ENCODE measurements around the gene TMEM88. TPM values are rescaled to one million over a fixed set of nuclear protein-coding genes. Genes with fewer than 3 reads are reported as not detected.

Gene TMEM88
- total RNA-seq, 1 donor from 2014 or later = 33.7 TPM

DNA sequence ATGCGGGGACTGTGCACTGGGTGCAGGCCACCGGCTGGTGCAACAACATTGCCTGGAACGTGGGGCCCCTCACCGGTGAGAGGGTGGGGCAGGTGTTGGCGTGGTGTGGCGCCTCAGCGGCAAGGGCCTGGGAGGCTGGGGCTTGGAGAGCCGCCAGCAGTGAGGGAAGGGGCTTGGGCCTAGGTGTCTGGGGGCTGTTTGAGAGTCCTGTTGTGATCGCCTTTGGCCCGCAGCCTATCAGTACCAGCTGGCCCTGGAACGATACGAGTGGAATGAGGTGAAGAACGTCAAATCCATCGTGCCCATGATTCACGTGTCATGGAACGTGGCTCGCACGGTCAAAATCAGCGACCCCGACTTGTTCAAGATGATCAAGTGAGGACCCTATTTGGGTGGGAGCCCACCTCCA, 2.6 kb upstream of the TMEM88 start:
- H4K20me1 ChIP-seq (ENCODE audit: insufficient read depth, low read length) = peaks cover 46% of the 10 kb centered on the region

DNA sequence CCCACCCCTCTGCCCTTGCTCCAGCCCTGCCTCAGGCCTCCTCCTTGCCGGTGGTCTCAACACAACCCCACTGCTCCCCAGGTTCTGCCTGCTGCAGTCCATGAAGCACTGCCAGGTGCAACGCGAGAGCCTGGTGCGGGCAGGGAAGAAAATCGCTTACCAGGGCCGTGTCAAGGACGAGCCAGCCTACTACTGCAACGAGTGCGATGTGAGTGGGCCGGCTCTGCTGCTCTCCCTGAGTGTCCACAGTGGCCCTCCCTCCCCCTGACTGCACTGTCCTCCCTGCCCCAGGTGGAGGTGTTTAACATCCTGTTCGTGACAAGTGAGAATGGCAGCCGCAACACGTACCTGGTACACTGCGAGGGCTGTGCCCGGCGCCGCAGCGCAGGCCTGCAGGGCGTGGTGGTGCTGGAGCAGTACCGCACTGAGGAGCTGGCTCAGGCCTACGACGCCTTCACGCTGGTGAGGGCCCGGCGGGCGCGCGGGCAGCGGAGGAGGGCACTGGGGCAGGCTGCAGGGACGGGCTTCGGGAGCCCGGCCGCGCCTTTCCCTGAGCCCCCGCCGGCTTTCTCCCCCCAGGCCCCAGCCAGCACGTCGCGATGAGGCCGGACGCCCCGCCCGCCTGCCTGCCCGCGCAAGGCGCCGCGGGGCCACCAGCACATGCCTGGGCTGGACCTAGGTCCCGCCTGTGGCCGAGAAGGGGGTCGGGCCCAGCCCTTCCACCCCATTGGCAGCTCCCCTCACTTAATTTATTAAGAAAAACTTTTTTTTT, 1.8 kb upstream of the TMEM88 start:
- no peaks in the 10 kb centered on the region for H3K9me3 ChIP-seq (ENCODE audit: insufficient read depth, low read depth, low read length)
- Mint-ChIP-seq H3K9me3 (ENCODE audit: unreplicated experiment) (no peaks in the 10 kb centered on the region), H3K27ac (ENCODE audit: unreplicated experiment) (no peak overlapping the region), H3K4me1 (ENCODE audit: low read depth, unreplicated experiment) (peaks cover 11% of the 10 kb centered on the region), H3K27me3 (ENCODE audit: low read depth, unreplicated experiment) (no peaks in the 10 kb centered on the region), H3K4me3 (ENCODE audit: unreplicated experiment) (no peak overlapping the region), H3K36me3 (ENCODE audit: low read depth, unreplicated experiment) (peaks cover 24% of the 10 kb centered on the region)
- no peak overlapping the region for H3K4me2 ChIP-seq (ENCODE audit: low read length)
- no peaks in the 10 kb centered on the region for H3K27me3 ChIP-seq (ENCODE audit: insufficient read depth, low read length)
- H3K27ac ChIP-seq (ENCODE audit: low read depth, low read length) = no peak overlapping the region
- H4K20me1 ChIP-seq (ENCODE audit: insufficient read depth, low read length) = peaks cover 46% of the 10 kb centered on the region
- H3K79me2 ChIP-seq (ENCODE audit: insufficient read depth, low read length) = peaks cover 8% of the 10 kb centered on the region
- H3K9ac ChIP-seq (ENCODE audit: low read length) = no peak overlapping the region
- no peak for TF ChIP-seq EZH2 (IDR thresholded peaks at IDR 0.05; ENCODE audit: insufficient read depth, low read length)
- TF ChIP-seq, protein P1, sequence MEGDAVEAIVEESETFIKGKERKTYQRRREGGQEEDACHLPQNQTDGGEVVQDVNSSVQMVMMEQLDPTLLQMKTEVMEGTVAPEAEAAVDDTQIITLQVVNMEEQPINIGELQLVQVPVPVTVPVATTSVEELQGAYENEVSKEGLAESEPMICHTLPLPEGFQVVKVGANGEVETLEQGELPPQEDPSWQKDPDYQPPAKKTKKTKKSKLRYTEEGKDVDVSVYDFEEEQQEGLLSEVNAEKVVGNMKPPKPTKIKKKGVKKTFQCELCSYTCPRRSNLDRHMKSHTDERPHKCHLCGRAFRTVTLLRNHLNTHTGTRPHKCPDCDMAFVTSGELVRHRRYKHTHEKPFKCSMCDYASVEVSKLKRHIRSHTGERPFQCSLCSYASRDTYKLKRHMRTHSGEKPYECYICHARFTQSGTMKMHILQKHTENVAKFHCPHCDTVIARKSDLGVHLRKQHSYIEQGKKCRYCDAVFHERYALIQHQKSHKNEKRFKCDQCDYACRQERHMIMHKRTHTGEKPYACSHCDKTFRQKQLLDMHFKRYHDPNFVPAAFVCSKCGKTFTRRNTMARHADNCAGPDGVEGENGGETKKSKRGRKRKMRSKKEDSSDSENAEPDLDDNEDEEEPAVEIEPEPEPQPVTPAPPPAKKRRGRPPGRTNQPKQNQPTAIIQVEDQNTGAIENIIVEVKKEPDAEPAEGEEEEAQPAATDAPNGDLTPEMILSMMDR (IDR thresholded peaks at IDR 0.05; ENCODE audit: insufficient read depth, low read depth, low read length) = no peak
- no peak overlapping the region for H3K4me3 ChIP-seq (ENCODE audit: insufficient read depth, low read depth, low read length)
- DNase-seq (ENCODE audit: low read depth) = no peak
- H3K4me1 ChIP-seq (ENCODE audit: insufficient read depth, low read length) = peaks cover 25% of the 10 kb centered on the region
- H3K36me3 ChIP-seq (ENCODE audit: insufficient read depth, low read length) = peaks cover 11% of the 10 kb centered on the region
- no peak overlapping the region for H2AFZ ChIP-seq (ENCODE audit: low read depth, low read length)
- FAIRE-seq = no peak

More for the DNA sequence above, 2.6 kb upstream of the TMEM88 start:
- no peak for FAIRE-seq
- Mint-ChIP-seq H3K27ac (ENCODE audit: unreplicated experiment) (peak overlapping the region; percentile 34), H3K36me3 (ENCODE audit: low read depth, unreplicated experiment) (peaks cover 24% of the 10 kb centered on the region), H3K27me3 (ENCODE audit: low read depth, unreplicated experiment) (no peaks in the 10 kb centered on the region), H3K4me3 (ENCODE audit: unreplicated experiment) (peak overlapping the region; percentile 40), H3K4me1 (ENCODE audit: low read depth, unreplicated experiment) (peaks cover 11% of the 10 kb centered on the region), H3K9me3 (ENCODE audit: unreplicated experiment) (no peaks in the 10 kb centered on the region)
- no peak for DNase-seq (ENCODE audit: low read depth)
- Histone ChIP-seq H2AFZ (ENCODE audit: low read depth, low read length) (no peak overlapping the region), H3K4me3 (ENCODE audit: insufficient read depth, low read depth, low read length) (no peak overlapping the region), H3K9ac (ENCODE audit: low read length) (no peak overlapping the region), H3K36me3 (ENCODE audit: insufficient read depth, low read length) (peaks cover 11% of the 10 kb centered on the region), H3K9me3 (ENCODE audit: insufficient read depth, low read depth, low read length) (no peaks in the 10 kb centered on the region), H3K4me1 (ENCODE audit: insufficient read depth, low read length) (peaks cover 23% of the 10 kb centered on the region), H3K27ac (ENCODE audit: low read depth, low read length) (no peak overlapping the region), H3K4me2 (ENCODE audit: low read length) (no peak overlapping the region), H3K79me2 (ENCODE audit: insufficient read depth, low read length) (peaks cover 7% of the 10 kb centered on the region), H3K27me3 (ENCODE audit: insufficient read depth, low read length) (no peaks in the 10 kb centered on the region)
- TF ChIP-seq, protein P1 (IDR thresholded peaks at IDR 0.05; ENCODE audit: insufficient read depth, low read depth, low read length) = no peak
- no peak for TF ChIP-seq EZH2 (IDR thresholded peaks at IDR 0.05; ENCODE audit: insufficient read depth, low read length)

DNA sequence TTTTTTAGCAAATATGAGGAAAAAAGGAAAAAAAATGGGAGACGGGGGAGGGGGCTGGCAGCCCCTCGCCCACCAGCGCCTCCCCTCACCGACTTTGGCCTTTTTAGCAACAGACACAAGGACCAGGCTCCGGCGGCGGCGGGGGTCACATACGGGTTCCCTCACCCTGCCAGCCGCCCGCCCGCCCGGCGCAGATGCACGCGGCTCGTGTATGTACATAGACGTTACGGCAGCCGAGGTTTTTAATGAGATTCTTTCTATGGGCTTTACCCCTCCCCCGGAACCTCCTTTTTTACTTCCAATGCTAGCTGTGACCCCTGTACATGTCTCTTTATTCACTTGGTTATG, 1.2 kb upstream of the TMEM88 start:
- Histone ChIP-seq H3K9me3 (ENCODE audit: insufficient read depth, low read depth, low read length) (no peaks in the 10 kb centered on the region), H3K79me2 (ENCODE audit: insufficient read depth, low read length) (peaks cover 13% of the 10 kb centered on the region), H3K4me1 (ENCODE audit: insufficient read depth, low read length) (peaks cover 29% of the 10 kb centered on the region), H3K27ac (ENCODE audit: low read depth, low read length) (no peak overlapping the region), H4K20me1 (ENCODE audit: insufficient read depth, low read length) (peaks cover 46% of the 10 kb centered on the region), H3K4me3 (ENCODE audit: insufficient read depth, low read depth, low read length) (no peak overlapping the region), H3K36me3 (ENCODE audit: insufficient read depth, low read length) (peaks cover 11% of the 10 kb centered on the region), H3K4me2 (ENCODE audit: low read length) (no peak overlapping the region), H3K9ac (ENCODE audit: low read length) (no peak overlapping the region), H3K27me3 (ENCODE audit: insufficient read depth, low read length) (no peaks in the 10 kb centered on the region), H2AFZ (ENCODE audit: low read depth, low read length) (no peak overlapping the region)
- TF ChIP-seq, protein P1 (IDR thresholded peaks at IDR 0.05; ENCODE audit: insufficient read depth, low read depth, low read length) = no peak
- no peak for TF ChIP-seq EZH2 (IDR thresholded peaks at IDR 0.05; ENCODE audit: insufficient read depth, low read length)
- Mint-ChIP-seq H3K9me3 (ENCODE audit: unreplicated experiment) (no peaks in the 10 kb centered on the region), H3K27me3 (ENCODE audit: low read depth, unreplicated experiment) (no peaks in the 10 kb centered on the region), H3K36me3 (ENCODE audit: low read depth, unreplicated experiment) (peaks cover 24% of the 10 kb centered on the region), H3K4me1 (ENCODE audit: low read depth, unreplicated experiment) (peaks cover 14% of the 10 kb centered on the region), H3K27ac (ENCODE audit: unreplicated experiment) (peak overlapping the region; percentile 64), H3K4me3 (ENCODE audit: unreplicated experiment) (peak overlapping the region; percentile 45)
- DNase-seq (ENCODE audit: low read depth) = no peak
- FAIRE-seq = no peak
